NB4 (cell line): Measurements from ENCODE around the gene DTNBP1.
A peak's percentile ranks its signal among the peaks of the same experiment; 100 is the strongest.

Experiments used
- DNase-seq: peaks from one replicate; pipeline ENCODE4 v3.0.0; 2010; ENCODE audit warnings: low read depth
- H3K4me3 ChIP-seq: one replicate; pipeline ENCODE4 v1.5.1; 2011; ENCODE audit warnings: mild to moderate bottlenecking, low read depth, low read length, moderate library complexity
- MYC ChIP-seq: IDR thresholded peaks from 2 replicates; pipeline ENCODE4 v1.6.1; 2011; ENCODE audit warnings: low read depth, low read length
- POLR2A ChIP-seq: IDR thresholded peaks from 2 replicates; pipeline ENCODE4 v1.6.1; 2011; ENCODE audit warnings: mild to moderate bottlenecking; ENCODE audit not compliant: insufficient read length; ENCODE audit errors: extremely low read depth
- TF ChIP-seq, protein P1 (sequence below): IDR thresholded peaks from 2 replicates; pipeline ENCODE4 v1.6.1; 2011; ENCODE audit warnings: low read depth, low read length
- TF ChIP-seq, protein P2 (sequence below): IDR thresholded peaks from one replicate; pipeline ENCODE4 v1.5.1; 2012; ENCODE audit warnings: low read depth, low read length

Gene DTNBP1

DNA sequence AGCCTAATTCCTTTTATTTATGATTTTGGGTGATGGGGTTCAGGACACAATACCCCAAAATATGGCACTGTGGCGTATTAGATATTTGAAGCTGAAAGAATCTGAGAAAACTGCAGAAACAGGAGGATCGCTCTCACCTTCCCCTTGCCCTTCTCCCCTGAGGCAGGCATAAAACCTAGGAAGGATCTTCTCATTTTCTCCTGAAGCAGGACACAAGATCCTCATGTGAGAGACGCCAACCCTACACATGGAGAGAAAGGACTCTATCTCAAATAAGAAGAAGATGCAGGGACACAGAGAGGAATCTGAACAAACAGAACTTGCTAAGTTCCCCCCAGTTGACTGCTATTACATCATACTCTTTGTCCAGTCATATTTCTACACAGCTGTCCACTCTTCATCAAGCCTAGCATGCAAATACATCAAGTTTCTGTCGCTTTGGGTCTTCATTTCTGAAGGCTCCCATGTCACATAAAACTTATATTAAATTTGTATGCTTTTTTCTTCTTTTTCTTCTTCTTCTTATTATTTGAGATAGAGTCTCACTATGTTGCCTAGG lies 109.0 kb downstream of the DTNBP1 start:
- DNase-seq: peak; percentile 21
- TF ChIP-seq MYC: no peak
- TF ChIP-seq, protein P1, sequence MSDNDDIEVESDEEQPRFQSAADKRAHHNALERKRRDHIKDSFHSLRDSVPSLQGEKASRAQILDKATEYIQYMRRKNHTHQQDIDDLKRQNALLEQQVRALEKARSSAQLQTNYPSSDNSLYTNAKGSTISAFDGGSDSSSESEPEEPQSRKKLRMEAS: no peak
- TF ChIP-seq, protein P2, sequence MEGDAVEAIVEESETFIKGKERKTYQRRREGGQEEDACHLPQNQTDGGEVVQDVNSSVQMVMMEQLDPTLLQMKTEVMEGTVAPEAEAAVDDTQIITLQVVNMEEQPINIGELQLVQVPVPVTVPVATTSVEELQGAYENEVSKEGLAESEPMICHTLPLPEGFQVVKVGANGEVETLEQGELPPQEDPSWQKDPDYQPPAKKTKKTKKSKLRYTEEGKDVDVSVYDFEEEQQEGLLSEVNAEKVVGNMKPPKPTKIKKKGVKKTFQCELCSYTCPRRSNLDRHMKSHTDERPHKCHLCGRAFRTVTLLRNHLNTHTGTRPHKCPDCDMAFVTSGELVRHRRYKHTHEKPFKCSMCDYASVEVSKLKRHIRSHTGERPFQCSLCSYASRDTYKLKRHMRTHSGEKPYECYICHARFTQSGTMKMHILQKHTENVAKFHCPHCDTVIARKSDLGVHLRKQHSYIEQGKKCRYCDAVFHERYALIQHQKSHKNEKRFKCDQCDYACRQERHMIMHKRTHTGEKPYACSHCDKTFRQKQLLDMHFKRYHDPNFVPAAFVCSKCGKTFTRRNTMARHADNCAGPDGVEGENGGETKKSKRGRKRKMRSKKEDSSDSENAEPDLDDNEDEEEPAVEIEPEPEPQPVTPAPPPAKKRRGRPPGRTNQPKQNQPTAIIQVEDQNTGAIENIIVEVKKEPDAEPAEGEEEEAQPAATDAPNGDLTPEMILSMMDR: no peak
- TF ChIP-seq POLR2A: no peak
- H3K4me3 ChIP-seq: no peak overlapping the region

DNA sequence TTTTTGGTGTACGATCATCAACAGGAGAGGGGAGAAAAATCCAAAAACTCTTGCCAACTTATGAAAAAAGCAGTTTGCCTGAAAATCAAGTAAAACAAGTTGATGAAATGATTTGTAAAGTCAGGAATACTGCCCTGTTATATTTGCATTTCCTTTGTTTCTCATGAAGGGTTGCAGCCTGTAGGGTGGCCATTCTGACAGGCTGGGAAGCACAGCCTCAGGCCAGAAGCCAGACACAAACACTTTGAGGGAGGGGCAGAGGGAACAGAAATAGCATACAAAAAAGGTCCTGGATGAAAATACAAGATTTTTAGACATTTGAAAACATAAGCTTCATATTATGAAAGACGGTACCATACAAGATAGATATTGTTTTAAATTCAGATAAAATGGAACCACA lies 109.8 kb downstream of the DTNBP1 start:
- no peak for TF ChIP-seq POLR2A
- TF ChIP-seq, protein P2: no peak
- TF ChIP-seq, protein P1: no peak
- DNase-seq: no peak
- no peak overlapping the region for H3K4me3 ChIP-seq

DNA sequence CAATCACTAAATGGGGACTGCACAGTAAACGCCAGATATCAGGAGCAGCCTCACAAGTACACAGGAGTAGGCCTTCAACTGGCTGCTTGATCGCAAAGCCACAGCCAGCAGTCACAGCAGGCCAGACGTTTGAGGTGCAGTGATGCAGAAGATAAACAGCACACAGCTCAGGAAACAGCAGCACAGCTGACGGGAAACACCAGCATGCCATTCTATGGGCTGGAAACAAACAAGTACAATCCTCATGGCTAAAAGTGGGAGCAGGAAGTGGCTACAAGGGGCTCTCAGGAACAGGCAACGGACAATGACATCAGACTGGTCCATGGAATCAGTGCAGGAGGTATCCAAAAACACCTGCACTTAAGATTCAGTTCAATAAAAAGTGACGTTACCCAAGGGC lies 111.0 kb downstream of the DTNBP1 start:
- no peak overlapping the region for H3K4me3 ChIP-seq
- DNase-seq: no peak
- TF ChIP-seq, protein P1: no peak
- TF ChIP-seq MYC (no peak), POLR2A (no peak)
- TF ChIP-seq, protein P2: no peak

DNA sequence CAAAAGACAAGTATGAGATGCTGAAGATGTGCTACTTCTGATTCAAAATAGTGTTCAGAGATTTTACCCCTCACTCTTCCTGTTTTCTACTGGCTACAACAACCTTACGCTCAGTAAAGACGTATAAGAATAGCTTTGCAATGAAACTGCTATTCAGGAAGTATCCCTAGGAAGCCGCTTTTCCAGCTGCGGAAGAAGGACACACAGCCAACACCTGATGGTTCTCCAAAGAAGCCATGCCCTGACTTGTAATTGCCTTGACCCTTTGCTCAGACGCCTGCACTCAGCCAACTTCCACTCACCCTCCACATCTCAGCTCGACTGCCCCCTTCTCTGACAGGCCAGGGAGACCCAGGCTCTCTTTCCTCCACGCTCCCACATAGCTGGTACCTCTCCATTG lies 111.6 kb downstream of the DTNBP1 start:
- no peak for DNase-seq
- TF ChIP-seq, protein P2: no peak
- TF ChIP-seq, protein P1: no peak
- no peak for TF ChIP-seq POLR2A
- no peak for TF ChIP-seq MYC
- no peak overlapping the region for H3K4me3 ChIP-seq

DNA sequence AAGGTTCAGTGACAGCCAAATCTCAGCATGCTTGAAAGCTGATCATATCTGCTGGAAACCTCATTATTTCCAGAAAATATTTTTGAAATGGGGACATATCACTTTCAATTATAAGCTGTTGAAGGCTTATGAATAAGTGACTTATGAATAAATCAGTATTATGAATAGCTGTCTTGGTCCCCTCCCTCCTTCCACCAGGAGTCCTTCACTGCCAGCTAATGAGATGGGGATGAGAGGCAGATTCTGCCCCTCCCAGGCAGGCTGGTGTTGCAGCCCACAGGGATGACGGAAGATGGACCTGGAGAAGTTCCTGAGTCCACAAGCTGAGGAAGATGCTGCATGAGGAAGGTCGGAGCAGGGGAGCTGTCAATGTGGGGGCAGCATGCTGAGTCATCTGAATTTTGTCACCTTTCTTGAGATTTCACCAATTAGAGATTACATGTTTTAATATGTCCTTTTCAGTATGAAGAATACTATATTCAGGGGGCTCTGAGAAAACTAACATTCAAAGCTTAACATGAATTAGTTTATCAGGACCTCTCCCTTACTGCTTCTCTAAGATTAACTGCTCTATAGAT lies 112.2 kb downstream of the DTNBP1 start:
- H3K4me3 ChIP-seq: no peak overlapping the region
- DNase-seq: no peak
- TF ChIP-seq, protein P1: no peak
- TF ChIP-seq, protein P2: no peak
- TF ChIP-seq MYC (no peak), POLR2A (no peak)

DNA sequence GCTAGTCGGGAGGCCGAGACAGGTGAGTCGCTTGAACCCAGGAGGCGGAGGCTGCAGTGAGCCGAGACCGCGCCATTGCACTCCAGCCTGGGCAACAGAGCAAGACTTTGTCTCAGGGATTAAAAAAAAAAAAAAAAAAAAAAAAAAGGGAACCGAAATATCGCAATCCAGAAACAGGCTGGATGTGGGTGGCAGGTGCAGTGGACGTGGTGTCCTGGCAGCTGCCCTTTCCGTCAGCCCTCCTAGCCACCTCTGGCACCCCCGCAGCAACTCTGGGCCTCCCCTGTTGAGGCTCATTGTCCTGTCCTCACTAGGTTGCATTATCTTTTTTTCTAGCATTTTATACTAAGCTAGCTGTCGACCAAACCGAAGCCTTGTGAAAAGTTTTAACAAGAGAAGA lies 113.5 kb downstream of the DTNBP1 start:
- DNase-seq: no peak
- no peak overlapping the region for H3K4me3 ChIP-seq
- TF ChIP-seq POLR2A (no peak), MYC (no peak)
- TF ChIP-seq, protein P2: no peak
- TF ChIP-seq, protein P1: no peak
